NCI-H146 treated with DMSO at 0.1 percent for 48 hours (cell line): ENCODE results near the gene FAM210A.

Source experiments
- DNase-seq: peaks from one replicate; lab custom pipeline; 2025; ENCODE audit not compliant: unreplicated experiment; lab: John Stamatoyannopoulos, UW

Gene FAM210A

DNA sequence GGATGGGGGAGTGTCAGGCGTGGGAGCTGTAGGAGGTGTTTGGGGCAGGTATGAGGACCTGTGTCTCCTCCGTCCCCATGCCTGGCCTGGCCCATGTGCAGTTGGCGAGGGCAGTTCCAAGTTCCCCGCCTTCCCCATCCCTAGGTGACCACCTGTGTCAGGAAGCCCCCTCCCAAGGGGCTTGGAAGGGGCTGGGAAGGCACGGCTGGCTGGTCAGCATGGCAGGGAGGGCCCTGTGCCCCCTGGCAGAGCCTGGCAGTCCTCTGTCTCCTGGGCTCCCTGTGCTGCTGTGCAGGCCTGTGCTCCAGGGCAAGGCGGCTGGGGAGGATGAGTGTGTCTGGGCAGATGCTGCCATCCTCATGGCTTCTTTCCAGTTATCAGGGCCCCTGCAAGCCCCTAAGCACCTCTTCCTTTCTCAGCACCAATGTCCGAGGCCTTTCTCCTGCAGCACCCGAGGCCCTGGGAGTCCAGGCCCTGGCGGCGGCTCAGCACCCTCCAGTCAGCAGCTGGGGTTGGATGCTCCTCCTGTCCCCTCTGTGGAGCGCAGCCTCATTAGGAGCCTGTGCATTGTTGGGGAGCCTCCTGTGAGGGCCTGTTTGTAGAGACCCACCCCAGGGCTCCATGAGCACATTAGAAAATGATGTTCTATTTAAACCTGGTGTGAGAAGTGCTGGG, 101.7 kb downstream of the FAM210A start:
- no peak for DNase-seq

GRCh38 chr18:13623871-13624270, 102.5 kb downstream of the FAM210A start:
- no peak for DNase-seq

GRCh38 chr18:13623348-13623747, 103.0 kb downstream of the FAM210A start:
- no peak for DNase-seq

DNA sequence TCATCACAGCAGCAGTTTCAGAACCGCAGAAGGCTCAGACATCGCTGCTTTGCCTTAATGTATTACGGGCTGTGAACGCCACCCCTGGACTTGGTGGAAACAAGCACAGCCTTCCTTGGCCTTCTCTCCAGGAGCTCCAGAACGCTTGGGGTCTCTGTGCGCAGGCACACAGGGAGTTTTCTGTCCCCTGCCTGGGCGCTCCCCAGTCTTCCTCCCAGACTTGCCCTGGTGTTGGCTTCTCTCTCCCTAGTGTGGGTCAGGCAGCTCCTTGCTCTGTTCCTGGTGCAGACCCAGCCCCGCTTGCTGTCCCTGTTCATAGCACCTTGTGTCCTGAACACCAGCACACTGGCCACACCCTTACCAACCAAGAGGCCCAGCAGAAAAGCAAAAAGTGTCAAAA, 103.6 kb downstream of the FAM210A start:
- no peak for DNase-seq

GRCh38 chr18:13621886-13622619, 104.3 kb downstream of the FAM210A start:
- DNase-seq = no peak

GRCh38 chr18:13621446-13621849, 104.9 kb downstream of the FAM210A start:
- DNase-seq = no peak

- DNase-seq = no peak
Measured at GRCh38 chr18:13620818-13621445, 105.4 kb downstream of the FAM210A start.

DNA sequence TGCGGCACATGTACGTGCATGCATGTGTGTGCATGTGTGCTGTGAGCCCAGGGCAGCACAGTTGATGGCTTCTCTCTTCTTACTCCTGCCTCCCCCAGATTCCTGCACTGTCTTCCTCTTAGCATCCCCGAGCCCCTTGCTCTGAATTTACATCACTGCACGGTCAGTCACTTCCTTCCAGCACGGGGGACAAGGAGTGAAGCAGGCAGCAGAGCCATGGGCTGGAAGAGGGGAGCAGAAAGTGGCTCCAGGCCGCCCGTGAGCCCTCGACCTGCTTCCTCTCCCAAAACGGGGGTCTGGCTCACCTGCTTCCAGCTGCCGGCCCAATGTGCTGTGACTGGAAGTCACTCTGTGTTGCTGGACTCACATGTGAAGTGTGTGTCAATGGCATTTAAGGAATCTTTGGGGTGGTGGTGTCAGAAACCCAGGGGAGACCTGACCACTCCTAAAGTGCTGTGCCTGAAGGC, 106.1 kb downstream of the FAM210A start:
- DNase-seq = no peak

DNA sequence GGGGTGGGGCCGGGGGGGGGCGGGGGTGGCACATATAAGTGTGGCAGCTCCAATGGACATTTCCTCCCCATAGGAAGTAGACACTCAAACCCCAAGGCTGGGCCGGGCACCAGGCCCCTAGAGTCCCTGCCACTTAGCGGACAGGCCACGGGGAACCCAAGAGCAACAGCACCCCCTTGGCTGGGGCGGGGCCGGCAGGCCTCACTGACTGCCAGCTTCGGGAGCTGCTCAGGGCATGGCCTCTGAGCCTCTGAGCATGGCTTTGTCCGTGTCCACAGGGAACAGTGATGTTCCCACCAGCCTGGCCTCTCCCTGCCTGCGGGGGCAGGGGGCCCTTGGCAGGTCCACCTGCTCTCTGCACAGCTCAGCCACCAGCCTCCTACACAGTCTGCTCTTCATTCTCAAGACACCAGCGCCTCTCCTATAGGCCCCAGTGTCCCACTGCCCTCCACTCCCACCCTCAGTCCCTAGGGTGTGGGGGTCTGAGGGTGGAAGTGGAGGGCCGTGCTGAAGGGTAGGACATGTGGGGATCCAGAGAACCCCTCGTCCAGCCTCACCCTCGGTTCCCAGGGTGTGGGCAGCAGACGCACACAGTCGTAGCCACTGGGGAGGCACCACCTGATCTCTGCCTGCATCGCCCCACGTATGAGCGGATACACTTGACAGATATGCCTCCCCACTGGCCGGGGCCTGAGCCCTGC, 106.7 kb downstream of the FAM210A start:
- no peak for DNase-seq

DNA sequence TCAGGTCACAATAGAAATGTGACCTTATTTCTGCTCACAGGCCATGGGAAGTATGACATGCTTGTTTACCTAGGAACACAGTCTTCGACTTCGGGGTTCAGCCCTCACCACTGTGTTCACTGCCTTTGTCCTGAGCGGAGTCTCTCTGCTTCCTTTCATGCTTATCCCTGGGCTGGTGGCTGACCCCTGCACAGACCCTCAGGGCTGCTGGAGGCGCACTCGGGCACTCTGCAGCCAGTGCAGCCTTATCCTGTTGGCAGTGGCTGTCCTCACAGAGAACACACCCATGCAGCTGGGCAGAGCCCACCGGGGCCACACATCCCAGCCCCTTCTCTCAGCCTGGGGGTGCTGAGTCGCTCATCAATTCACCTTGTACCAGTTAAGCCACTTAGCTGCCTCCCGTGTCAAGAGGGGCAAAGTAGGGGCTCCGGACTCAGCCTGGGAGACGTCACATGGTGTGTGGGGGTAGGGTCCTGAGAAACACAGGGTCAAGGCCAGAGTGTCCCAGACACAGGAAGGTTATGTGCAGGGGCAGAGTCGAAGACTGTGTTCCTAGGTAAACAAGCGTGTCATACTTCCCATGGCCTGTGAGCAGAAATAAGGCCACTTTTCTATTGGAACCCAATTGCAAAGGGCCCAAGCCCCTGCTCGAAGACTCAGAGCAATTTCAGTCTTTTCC, 107.5 kb downstream of the FAM210A start:
- no peak for DNase-seq

DNA sequence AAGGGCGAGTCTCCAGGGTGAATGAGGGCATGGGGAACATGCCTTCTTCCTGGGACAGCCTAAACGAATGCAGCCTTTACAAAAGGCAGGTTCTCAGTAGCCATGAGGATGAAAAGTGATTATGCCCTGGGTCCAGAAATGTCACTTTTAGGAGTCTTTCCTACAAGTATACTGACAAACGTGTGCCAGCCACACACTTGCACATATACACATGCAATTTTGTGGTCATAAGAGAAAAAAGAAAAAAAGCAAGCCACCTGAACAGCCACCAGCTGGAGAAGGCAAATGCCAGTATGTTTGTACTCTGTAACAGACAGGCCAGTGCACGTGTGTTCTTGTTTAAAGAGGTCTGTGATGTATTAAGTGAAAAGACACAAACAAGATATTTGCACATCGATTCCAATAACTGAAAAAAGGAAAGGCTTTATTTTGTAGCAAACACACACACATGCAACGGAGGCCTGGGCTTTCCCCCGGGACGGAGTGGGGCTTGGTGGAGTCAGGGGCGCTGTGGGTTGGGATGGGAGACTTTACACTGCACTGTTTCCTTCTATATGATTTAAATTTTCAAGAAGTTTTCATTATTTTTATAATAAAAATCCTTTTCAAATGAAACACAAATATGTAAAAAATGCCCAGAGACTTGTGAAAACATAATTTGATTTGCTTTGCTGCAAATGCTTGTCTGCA, 108.4 kb downstream of the FAM210A start:
- DNase-seq = no peak

GRCh38 chr18:13616525-13617035, 109.8 kb downstream of the FAM210A start:
- DNase-seq = no peak

DNA sequence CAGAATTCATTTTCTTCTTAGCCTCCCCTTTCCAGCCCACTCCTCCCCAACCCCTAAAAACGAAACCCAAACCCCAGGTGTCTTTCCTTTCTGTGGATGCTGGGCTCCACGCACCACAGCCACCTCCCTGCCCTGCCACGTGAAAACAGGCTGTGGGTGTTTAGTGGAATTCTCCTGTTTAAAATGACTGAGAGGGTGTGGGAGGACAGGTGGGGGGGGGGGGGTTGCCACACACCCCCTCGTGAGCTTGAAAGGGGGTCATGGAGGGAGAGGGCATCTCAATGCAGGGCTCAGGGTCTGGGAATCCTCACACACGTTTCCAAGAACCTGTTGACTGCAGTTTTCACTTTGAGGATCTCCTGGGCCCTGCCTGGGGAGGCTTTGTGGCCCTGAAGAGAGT, 110.3 kb downstream of the FAM210A start:
- DNase-seq = no peak

DNA sequence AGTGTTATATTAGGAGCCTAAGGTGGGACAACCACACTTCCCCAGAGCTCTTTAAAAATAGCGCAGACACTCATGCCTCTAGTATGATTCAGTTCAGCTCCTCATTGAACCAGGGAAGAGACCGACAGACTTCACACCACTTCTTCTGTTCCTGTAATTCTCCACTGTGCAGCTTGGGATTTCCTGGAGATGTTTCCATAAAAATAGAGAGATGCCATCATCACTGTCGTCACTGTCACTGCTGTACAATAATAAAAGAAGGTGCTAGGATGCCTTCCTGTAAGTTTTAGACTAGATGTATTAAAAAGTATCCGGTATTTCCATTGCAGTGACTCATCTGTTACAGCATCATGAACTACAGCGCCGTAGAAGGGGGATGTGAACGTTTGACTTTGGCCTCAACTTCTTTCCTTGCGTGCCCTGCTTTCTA, 110.9 kb downstream of the FAM210A start:
- no peak for DNase-seq

DNA sequence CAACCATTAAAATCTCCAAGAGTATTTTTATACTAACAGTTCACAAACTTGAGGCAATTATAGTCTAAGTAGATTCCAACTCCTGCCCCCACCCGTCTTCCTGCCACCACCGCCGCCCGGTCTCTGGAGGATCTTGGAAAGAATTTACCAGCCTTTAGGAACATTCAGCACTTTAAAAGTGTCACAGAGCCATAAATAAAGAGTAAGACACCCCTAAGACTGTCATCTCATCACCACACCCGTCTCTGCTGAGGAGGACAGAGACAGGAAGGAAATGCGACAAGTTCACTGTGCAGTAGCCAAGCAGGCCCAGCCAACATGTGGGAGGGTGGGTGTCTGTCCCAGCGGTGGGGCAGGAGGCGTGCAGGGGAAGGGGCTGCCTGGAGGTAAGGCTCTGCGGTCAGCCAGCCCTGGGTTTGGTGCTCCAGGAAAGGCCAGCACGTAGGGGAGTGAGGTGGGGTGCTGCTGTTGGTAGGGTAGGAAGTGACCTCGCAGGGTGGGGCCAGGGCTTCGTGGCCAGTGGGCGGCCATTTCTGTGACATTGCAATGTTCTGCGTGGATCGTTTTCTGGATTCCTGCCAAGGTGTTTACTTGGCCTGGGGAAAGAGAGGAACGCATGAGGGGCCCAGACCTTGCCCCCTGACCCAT, 111.6 kb downstream of the FAM210A start:
- DNase-seq = no peak

DNA sequence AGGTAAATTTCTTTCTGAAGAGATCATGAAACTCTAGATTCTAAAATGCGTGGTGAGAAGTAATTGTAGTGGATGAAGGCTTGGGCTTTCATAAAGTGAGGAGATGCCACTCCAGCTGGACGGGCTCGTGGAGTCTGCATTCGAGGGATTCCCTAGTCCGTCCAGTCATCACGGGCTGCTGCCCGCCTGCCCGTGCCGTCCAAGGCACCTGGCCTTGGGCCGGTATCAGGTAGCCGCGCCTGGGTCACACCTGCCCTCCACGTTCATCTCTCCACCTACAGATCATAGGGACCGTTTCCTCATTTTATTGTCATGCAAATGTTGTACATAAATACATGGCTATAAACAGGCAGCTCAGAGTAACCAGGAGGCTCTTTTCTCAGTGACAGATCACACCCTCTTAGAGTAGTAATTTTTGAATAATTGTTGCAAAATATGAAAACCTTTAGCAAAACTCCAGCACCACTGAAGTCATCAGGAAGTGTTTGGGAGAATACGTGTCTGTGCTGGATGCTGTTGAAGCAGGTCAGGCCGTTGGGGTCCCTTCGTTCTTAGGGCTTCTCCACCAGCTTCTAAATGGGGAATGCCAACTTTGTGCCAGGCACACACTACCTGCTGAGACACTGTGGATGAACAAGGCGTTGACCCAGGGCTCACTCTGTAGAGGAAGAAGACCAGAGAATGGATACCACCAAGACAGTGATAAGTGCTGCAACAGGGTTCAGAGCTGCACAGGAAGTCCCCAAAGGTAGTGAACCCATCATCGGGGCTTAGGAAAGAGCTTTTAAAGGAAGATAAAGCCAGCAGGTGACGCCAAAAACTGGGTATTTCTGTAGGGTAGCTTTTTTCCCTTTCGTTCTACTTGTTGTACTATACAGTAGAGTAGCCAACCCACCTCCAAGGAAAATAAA, 112.5 kb downstream of the FAM210A start:
- no peak for DNase-seq
